Measurements from ENCODE around the gene PCGF3. TPM values are rescaled to one million over a fixed set of nuclear protein-coding genes. Genes with fewer than 3 reads are reported as not detected.

PCGF3 gene
- total and polyA plus RNA-seq, 9 of the 15 experiments (the other 6 are each of a cell fraction or from before 2014, with no cell fraction given): 2.6 to 46.1 (median 20.3) TPM

GRCh38 chr4:795726-796119, 90.1 kb downstream of the PCGF3 start:
- BruUV-seq (replicated peaks): no TSS peak
- no peaks in the 10 kb centered on the region for H3K79me2 ChIP-seq (ENCODE audit: control insufficient read depth, insufficient read depth, low read length)
- H3K4me1 ChIP-seq (replicated peaks in 1 of 2; ENCODE audit: control insufficient read depth in 2 of 2, insufficient read depth in 2 of 2, low read length in 2 of 2): peaks cover 0 to 46% of the 10 kb centered on the region in 2 experiments; a peak in 3 of 5 replicates
- H3K9me1 ChIP-seq (ENCODE audit: control insufficient read depth, insufficient read depth, low read length): no peaks in the 10 kb centered on the region
- WGBS (ENCODE audit: insufficient coverage, low coverage, missing lambda C conversion rate): 30% methylated on average over 13 of the region's 20 CpGs
- H3K27me3 ChIP-seq (ENCODE audit: control insufficient read depth in 2 of 2, insufficient read depth in 2 of 2, low read length in 2 of 2): peaks cover 15 to 35% of the 10 kb centered on the region in 2 experiments
- intact Hi-C loops (cut with micrococcal nuclease): no loop called here
- in situ Hi-C loops (cut with MboI): no loop called here
- H3K36me3 ChIP-seq (ENCODE audit: control insufficient read depth, insufficient read depth, low read length): no peaks in the 10 kb centered on the region
- 0 out of 2 replicates have a peak, but pooled peaks cover 3% of the 10 kb centered on the region for H4K20me1 ChIP-seq (replicated peaks; ENCODE audit: control insufficient read depth, insufficient read depth, low read length)
- no peak for FAIRE-seq
- POLR2A ChIA-PET: no interaction called here
- H2AFZ ChIP-seq (ENCODE audit: low read depth, low read length): no peak overlapping the region
- no peaks in the 10 kb centered on the region for H3K9me3 ChIP-seq (replicated peaks; ENCODE audit: control insufficient read depth, insufficient read depth, low read depth, low read length)
- DNase-seq (ENCODE audit: extremely low read depth in 1 of 4, low spot score in 3 of 4): no peak
- no peak overlapping the region for H3K4me3 ChIP-seq
- H3K4me2 ChIP-seq (ENCODE audit: insufficient read depth, low read length): no peak overlapping the region
- no peak for ATAC-seq
- CTCF ChIA-PET (ENCODE audit: low intra/inter-chr PET ratio): no interaction called here
- no peak overlapping the region for H3K27ac ChIP-seq (ENCODE audit: extremely low read depth, low read depth, low read length)
- no peak overlapping the region for H3K9ac ChIP-seq (ENCODE audit: insufficient read depth in 1 of 2, low read depth in 2 of 2, low read length in 2 of 2)
- TF ChIP-seq, protein P1, sequence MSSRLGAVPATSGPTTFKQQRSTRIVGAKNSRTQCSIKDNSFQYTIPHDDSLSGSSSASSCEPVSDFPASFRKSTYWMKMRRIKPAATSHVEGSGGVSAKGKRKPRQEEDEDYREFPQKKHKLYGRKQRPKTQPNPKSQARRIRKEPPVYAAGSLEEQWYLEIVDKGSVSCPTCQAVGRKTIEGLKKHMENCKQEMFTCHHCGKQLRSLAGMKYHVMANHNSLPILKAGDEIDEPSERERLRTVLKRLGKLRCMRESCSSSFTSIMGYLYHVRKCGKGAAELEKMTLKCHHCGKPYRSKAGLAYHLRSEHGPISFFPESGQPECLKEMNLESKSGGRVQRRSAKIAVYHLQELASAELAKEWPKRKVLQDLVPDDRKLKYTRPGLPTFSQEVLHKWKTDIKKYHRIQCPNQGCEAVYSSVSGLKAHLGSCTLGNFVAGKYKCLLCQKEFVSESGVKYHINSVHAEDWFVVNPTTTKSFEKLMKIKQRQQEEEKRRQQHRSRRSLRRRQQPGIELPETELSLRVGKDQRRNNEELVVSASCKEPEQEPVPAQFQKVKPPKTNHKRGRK (tag; IDR thresholded peaks at IDR 0.05): no peak
- TF ChIP-seq IRF1 (CRISPR knock-in tag; IDR thresholded peaks at IDR 0.05; ENCODE audit: borderline replicate concordance) (no peak), ZNF445 (CRISPR knock-in tag; IDR thresholded peaks at IDR 0.05; ENCODE audit: low read depth) (no peak), HMG20A (CRISPR knock-in tag; conservative IDR thresholded peaks at IDR 0.05) (no peak), SRSF7 (optimal IDR thresholded peaks at IDR 0.05; ENCODE audit: low read depth, low read length) (no peak), CC2D1A (IDR thresholded peaks at IDR 0.05) (no peak), MIER1 (IDR thresholded peaks at IDR 0.05; ENCODE audit: low read depth) (no peak), CBFA2T2 (conservative IDR thresholded peaks at IDR 0.05) (no peak), ZNF79 (CRISPR knock-in tag; IDR thresholded peaks at IDR 0.05; ENCODE audit: low read depth) (no peak), CBX2 (IDR thresholded peaks at IDR 0.05; ENCODE audit: insufficient read depth, low read length, poor library complexity, severe bottlenecking) (no peak)
- TF ChIP-seq, protein P2, sequence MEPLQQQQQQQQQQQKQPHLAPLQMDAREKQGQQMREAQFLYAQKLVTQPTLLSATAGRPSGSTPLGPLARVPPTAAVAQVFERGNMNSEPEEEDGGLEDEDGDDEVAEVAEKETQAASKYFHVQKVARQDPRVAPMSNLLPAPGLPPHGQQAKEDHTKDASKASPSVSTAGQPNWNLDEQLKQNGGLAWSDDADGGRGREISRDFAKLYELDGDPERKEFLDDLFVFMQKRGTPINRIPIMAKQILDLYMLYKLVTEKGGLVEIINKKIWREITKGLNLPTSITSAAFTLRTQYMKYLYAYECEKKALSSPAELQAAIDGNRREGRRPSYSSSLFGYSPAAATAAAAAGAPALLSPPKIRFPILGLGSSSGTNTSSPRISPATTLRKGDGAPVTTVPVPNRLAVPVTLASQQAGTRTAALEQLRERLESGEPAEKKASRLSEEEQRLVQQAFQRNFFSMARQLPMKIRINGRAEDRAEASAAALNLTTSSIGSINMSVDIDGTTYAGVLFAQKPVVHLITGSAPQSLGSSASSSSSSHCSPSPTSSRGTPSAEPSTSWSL (CRISPR knock-in tag; IDR thresholded peaks at IDR 0.05; ENCODE audit: borderline replicate concordance): no peak
- TF ChIP-seq, protein P3, sequence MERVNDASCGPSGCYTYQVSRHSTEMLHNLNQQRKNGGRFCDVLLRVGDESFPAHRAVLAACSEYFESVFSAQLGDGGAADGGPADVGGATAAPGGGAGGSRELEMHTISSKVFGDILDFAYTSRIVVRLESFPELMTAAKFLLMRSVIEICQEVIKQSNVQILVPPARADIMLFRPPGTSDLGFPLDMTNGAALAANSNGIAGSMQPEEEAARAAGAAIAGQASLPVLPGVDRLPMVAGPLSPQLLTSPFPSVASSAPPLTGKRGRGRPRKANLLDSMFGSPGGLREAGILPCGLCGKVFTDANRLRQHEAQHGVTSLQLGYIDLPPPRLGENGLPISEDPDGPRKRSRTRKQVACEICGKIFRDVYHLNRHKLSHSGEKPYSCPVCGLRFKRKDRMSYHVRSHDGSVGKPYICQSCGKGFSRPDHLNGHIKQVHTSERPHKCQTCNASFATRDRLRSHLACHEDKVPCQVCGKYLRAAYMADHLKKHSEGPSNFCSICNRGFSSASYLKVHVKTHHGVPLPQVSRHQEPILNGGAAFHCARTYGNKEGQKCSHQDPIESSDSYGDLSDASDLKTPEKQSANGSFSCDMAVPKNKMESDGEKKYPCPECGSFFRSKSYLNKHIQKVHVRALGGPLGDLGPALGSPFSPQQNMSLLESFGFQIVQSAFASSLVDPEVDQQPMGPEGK (CRISPR knock-in tag; IDR thresholded peaks at IDR 0.05; ENCODE audit: borderline replicate concordance): no peak
- TF ChIP-seq, protein P4, sequence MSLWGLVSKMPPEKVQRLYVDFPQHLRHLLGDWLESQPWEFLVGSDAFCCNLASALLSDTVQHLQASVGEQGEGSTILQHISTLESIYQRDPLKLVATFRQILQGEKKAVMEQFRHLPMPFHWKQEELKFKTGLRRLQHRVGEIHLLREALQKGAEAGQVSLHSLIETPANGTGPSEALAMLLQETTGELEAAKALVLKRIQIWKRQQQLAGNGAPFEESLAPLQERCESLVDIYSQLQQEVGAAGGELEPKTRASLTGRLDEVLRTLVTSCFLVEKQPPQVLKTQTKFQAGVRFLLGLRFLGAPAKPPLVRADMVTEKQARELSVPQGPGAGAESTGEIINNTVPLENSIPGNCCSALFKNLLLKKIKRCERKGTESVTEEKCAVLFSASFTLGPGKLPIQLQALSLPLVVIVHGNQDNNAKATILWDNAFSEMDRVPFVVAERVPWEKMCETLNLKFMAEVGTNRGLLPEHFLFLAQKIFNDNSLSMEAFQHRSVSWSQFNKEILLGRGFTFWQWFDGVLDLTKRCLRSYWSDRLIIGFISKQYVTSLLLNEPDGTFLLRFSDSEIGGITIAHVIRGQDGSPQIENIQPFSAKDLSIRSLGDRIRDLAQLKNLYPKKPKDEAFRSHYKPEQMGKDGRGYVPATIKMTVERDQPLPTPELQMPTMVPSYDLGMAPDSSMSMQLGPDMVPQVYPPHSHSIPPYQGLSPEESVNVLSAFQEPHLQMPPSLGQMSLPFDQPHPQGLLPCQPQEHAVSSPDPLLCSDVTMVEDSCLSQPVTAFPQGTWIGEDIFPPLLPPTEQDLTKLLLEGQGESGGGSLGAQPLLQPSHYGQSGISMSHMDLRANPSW (CRISPR knock-in tag; IDR thresholded peaks at IDR 0.05): no peak

Data from K562 (cell line).